Neural cell (in vitro differentiated cells): ENCODE results near the gene STRIP1.

Experiments
- MXI1 ChIP-seq: fragments of 450-650 bp; conservative IDR thresholded peaks from 2 replicates; pipeline ENCODE4 v1.6.1; 2014; ENCODE audit warnings: antibody characterized with exemption, mild to moderate bottlenecking; ENCODE audit not compliant: poor library complexity, severe bottlenecking
- POLR2AphosphoS5 ChIP-seq: IDR thresholded peaks from 2 replicates; pipeline ENCODE4 v1.6.1; 2012
- TF ChIP-seq, protein P1 (sequence below): fragments of 450-650 bp; IDR thresholded peaks from 2 replicates; pipeline ENCODE4 v1.5.1; 2014; ENCODE audit warnings: antibody characterized with exemption, mild to moderate bottlenecking, moderate library complexity; ENCODE audit not compliant: poor library complexity, severe bottlenecking

DNA sequence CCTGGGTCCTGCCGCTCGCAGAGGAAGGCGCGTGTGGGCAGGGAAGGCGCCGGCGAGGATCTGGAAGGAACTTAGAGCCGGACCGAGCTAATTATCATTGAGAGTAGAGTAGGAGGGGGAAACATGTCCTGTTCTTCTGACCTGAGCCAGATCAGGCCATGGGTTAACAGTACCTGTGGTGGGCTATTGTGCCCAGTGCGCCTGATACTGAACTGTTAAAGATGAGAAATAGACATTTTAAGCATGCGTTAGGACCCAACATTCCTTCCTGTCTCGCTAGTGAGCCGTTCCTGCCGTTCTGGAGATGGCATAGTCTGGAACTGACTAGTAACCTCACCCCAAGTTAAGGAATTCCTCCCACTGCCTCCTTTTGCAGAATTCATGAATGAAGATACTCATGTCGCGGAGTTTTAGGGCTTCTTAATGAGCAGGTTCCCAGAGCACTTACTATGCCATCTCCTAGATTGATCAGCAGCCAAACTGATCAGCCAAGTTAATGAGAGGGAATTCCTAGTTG, 870 bp downstream of the STRIP1 start:
- TF ChIP-seq, protein P1, sequence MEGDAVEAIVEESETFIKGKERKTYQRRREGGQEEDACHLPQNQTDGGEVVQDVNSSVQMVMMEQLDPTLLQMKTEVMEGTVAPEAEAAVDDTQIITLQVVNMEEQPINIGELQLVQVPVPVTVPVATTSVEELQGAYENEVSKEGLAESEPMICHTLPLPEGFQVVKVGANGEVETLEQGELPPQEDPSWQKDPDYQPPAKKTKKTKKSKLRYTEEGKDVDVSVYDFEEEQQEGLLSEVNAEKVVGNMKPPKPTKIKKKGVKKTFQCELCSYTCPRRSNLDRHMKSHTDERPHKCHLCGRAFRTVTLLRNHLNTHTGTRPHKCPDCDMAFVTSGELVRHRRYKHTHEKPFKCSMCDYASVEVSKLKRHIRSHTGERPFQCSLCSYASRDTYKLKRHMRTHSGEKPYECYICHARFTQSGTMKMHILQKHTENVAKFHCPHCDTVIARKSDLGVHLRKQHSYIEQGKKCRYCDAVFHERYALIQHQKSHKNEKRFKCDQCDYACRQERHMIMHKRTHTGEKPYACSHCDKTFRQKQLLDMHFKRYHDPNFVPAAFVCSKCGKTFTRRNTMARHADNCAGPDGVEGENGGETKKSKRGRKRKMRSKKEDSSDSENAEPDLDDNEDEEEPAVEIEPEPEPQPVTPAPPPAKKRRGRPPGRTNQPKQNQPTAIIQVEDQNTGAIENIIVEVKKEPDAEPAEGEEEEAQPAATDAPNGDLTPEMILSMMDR = no peak
- no peak for TF ChIP-seq POLR2AphosphoS5
- TF ChIP-seq MXI1 = peak; percentile 30
